ENCODE measurements around the gene MERTK.
"Not testable (repeated sequence)": the region's sequence is repeated elsewhere in the genome, so short reads cannot be mapped to it uniquely, and the experiment has no call there.

Gene MERTK

DNA sequence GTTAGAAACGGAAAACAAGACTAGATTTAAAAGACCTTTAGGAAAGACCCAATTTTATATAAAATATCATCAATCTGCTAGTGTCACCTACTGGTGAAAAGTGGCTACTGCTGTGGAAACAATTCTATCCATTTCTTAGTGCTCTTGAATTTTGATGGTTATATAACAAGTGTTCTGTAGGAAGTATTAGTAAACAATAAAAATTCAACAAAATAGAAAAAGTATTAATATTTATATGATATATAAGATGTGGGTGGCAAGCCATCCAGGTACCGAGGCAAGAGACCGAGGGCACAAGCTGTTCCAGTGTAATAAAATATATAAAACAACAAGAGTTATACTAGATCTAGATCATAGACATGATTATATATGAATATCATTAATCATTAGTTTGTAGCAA lies 150.5 kb downstream of the MERTK start:
- DNase-seq: no peak

DNA sequence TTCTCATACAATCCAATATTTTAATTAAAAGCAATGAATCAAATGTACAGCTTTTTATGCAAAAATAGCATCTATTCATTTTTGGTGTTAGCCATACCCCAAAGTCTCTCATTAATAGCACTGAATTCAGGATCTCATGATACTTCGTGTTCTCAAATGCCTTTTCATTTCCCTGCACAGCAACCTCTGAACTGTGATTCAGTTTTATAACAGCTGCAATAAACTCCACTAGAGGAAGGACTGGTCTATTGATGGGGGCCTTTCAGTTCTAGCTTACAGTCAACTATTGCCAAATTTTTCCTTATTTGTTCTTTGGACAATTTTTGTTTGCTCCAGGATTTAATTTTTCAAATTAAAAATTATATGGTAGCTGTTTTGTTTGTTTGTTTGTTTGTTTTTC lies 151.9 kb downstream of the MERTK start:
- DNase-seq: no peak

DNA sequence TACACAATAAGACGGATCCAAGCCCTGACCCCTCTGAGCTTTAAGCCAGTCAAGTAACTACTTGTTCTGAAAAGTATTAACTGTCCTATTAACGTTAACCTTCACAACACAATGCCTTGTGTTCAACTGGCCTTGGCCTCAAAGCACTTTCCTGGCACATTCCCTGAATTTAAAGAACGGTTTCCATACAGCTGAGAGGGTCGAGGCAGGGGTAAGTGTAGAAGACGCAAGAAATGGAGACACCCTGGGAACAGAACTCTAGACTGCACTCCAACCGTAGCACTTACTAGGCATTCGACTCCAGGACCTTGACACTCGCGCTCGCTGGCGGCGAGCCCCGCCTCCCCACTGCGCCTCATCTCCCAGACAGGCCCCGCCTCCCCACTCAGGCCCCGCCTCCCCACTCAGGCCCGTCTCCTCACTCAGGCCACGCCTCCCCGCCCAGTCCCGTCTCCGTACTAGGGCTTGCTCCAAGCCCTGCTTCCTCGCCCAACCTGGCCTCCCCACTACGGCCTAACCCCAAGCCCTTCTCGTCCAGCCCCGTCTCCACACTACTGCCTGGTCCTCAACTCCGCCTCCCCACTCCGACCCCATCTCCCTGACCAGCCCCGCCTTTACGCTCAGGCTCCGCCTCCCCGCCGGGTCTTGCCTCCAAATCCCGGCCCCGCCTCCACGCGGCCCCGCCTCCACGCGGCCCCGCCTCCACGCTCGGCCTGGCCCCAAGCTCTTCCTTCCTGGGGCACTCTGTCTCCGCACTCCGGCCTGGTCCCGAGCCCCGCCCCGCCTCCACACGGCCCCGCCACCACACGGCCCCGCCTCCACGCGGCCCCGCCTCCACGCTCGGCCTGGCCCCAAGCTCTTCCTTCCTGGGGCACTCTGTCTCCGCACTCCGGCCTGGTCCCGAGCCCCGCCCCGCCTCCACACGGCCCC lies 155.8 kb downstream of the MERTK start:
- DNase-seq: peak; percentile 90

DNA sequence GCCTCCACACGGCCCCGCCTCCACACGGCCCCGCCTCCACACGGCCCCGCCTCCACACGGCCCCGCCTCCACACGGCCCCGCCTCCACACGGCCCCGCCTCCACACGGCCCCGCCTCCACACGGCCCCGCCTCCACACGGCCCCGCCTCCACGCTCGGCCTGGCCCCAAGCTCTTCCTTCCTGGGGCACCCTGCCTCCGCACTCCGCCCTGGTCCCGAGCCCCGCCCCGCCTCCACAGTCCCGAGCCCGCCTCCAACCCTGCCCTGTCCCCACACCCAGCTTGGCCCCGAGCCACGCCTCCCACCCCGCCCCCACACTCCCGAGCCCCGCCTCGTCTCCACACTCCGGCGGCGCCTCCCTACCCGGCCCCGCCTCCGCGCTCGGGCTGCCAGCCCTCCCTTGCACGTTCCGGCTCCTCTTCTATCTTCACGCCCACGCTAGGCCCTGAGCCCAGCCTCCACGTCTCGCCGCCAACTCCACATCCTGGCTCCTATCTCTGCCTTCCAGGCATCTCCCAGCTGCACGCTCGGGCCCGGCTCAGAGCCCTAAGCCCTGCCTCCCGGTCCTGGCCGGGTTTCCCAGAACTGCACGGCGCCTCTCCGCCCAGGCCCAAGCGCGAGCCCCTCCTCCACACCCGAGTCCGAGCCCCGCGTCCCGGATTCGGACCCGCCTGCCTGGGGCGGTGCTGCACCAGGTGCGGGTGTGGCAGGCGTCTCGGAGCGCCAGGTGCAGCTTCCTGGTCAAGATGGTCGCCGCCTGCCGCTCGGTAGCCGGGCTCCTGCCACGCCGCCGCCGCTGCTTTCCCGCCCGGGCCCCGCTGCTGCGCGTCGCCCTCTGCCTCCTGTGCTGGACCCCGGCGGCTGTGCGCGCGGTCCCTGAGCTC lies 156.7 kb downstream of the MERTK start, which contains the start of gene TMEM87B:
Gene TMEM87B, plus strand, starts transcription at position 423 of the 883 bp plus-strand sequence. Its CDS starts 323 bp downstream, at position 746.
- DNase-seq: peak; percentile 93

DNA sequence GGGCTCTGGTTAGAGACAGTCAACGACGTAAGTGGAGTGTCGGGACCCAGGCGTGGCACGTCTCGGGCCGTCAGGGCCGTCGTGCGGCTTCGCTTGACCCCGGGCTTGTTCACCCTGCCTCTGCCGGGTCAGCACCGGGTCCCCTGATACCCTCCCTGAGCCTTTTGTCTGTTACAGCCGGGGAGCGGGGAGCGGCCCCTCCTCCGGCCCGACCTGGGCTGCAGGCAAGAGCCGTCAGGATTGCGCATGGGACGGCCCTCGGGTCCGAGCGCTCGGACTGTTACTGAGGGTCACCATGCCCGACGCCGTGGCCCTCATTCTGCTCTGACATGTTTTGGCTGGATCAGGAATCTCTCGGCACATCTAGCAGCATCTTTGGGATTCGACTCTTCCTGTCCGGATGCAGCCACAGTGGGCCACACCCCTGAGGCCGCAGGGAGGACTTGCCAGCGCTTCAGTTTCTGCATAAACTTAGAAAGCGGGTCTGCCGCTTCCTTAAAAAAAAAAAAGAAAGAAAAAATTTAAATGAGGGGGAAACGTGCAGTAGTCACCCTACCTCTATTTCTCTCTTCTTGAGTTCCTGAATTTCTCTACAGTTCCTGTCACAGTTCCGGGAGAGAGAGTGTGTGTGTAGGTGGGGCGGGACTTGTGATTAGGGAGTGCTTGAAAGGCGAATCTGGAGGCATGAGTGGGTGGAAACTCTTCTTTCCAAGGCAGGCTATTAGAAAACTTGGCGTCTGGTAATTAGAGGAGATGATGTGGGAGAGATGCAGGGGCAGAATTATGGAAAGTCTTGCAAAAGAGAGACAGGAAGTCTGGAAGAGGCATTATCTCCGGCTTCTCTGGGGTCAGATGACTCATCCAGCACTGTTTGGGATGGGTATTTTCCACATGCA lies 157.6 kb downstream of the MERTK start:
- DNase-seq: no peak

DNA sequence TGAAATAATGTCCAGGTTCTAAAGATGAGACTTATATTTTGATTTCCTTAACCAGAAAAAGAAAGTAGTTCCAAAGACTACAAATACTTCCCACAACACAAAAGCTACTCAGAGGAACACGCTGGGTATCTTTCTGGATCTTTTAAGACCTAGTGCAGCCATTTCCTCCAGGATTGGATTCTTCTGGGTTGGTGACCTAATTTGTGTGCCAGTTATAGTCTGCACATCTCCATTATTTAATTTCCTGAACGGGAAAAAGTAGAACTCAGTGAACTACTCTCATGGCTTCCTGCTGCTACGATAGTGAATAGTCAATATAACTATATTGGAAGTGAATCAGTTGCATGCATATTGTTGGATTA lies 158.2 kb downstream of the MERTK start:
- DNase-seq: no peak

DNA sequence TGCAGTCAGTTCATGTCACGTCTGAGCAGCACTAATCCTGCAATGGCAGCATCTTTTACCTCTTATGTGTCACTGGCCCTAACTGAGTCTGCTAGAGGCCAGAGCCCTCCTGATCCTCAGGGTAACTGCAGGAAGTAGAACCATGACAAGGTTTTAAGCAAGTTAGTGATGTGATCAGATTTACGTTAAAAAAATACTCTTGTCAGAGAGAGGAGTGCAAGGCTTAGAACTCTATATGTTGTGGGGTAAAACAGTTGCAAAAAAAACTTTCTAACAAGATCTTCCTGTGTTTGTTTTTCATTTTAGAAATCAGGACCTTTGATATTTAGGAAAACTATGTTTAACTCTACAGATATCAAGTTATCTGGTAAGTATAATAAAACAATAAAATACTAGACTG lies 161.3 kb downstream of the MERTK start:
- DNase-seq: no peak

DNA sequence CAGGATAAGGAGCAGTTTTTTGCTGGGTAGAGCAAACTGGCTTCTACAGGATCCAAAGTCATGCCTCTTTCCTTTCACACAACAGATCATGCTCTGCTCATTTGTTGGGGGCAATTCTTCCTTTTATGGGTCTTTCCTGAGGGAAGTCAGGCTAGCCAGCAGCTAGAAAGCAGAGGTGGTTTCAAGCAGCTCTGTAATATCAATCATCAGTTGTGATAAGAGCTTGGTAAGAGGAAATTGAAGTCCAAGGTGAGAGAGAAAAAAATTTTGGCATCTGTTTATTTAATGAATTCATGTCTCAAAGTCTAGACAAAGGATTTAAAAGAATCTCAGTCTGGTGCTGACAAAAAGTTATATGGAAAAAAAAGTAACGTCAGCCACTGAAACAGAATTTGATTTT lies 162.9 kb downstream of the MERTK start:
- no peak for DNase-seq

DNA sequence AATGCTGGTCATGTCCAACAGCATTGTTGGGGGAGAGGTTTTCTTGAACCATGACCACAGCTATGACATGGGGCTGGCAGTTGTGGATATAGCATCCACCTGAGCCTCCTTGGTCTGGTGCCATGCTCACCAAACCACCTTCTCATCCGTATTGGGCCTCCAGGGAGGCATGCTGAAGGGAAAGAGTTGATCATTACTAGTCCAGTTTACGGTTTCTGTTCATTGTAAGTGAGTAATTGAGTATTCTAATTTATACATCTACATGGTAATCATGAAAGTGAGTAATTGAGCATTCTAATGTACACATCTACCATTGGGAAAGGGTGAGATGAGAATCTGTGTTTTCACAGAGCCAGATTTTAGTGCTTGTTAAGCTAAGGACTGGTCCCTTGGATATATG lies 163.4 kb downstream of the MERTK start:
- DNase-seq: no peak

DNA sequence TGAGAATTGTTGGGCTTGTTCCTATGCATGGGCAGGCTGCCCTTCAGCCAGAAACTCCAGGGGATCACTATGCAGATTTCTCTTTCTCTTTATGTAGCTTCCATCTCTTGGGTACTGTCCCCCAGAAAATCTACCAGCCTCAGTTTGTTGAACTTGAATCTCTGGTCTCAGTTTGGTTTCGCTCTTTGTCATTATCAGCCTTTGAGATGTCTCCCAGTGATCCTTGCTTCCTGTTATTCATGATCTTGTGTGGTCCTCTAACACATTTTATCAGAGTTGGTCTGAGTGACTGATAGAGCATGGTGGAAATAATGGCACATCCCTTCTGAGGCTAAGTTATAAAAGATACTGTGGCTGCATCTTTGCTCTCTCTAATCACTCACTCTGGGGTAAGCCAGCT lies 164.5 kb downstream of the MERTK start:
- no peak for DNase-seq

DNA sequence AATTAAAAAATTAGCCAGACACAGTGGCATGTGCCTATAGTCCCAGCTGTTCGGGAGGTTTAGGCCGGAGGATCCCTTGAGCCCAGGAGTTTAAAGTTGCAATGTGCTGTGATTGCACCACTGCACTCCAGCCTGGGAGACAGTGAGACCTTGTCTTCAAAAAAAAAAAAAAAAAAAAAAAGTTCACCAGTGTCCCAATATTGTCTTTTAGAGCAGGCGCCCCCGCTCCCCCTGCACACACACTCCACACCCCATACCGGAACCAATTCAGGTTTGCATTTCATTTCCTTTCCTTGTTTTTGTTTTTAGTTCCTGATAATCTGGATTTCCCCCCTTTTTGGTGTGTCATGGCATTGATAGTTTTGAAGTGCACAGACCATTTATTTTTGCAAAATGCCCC lies 167.1 kb downstream of the MERTK start:
- no peak for DNase-seq

DNA sequence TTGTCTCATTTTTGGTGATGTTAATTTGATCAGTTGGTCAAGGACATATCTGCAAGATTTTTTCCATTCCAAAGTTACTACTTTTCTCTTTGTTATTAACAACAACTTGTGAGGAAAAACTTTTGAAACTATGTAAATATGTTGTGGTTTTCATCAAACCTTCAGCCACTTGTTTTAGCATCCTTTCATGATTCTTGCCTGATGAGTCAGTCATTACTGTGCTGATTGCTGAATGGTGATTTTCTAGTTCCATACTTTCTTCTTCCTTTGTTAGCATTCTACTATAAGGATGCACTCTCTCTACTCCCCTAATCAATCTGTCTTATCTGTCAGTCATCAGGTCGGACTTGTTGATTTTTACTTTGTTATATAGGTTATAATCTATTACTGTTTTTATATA lies 167.6 kb downstream of the MERTK start:
- DNase-seq: no peak

DNA sequence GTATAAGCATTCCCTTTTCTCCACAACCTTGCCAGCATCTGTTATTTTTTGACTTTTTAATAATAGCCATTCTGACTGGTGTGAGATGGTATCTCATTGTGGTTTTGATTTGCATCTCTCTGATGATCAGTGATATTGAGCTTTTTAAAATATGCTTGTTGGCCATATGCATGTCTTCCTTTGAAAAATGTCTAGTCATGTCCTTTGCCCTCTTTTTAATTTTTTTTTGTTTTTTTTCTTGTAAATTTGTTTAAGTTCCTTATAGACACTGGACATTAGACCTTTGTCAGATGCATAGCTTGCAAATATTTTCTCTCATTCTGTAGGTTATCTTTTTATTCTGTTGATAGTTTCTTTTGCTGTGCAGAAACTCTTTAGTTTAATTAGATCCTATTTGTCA lies 171.4 kb downstream of the MERTK start:
- not testable (repeated sequence) for DNase-seq

DNA sequence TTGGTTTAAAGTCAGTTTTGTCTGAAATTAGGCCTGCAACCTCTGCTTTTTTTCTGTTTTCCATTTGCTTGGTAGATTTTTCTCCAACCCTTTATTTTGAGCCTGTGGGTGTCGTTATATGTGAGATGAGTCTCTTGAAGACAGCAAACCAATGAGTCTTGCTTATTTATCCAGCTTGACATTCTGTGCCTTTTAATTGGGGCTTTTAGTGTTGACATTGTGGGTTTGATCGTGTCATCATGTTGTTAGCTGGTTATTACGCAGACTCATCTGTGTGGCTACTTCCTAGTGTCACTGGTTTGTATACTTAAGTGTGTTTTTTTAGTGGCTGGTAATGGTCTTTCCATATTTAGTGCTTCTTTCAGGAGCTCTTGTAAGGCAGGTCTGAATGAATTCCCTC lies 175.5 kb downstream of the MERTK start:
- no peak for DNase-seq

DNA sequence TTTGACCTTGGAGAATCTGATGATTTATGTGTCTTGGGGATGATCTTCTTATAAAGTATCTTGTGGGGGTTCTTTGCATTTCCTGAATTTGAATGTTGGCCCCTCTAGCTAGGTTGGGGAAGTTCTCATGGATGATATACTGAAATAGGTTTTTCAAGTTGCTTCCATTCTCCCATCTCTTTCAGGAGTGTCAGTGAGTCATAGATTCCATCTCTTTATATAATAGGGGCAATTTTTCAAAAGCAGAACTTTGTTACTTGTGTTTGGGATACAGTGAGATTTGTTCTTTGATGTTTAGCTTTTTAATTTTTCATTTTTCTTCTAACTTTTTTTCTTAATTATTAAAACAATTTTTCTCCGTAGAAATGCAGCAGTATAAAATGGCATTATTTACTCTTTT lies 176.1 kb downstream of the MERTK start:
- DNase-seq: no peak

DNA sequence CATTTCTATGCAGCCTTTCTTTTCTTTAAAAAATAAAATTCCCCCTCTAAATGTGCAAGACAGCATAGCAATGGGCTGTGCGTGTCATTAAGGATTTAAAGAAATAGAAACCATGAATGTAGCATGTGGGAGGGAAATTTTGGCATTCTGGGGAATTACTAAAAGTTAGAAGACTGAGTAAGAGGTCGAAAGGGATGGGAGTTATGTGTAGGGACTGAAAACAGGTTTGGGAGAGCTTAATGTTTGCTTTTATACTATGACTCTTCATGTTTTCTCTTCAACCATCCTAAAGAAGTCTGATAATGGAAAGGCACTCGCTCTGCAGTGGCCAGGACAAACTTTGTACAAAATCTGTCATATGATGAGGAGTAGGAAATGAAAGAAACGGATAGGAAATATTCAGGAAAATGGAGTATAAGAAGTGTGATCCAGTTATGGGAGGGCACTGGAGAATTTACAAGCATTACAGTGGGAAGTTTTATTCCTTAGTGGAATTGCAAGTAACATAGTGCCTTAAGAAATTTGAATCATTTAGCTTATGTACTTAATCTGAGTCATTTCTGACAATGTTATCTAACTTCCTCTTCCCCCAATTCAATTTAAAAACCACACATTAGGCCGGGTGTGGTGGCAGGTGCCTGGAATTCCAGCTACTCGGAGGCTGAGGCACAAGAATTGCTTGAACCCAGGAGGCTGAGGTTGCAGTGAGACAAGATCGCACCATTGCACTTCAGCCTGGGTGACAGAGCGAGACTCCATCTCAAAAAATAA lies 177.3 kb downstream of the MERTK start:
- no peak for DNase-seq

DNA sequence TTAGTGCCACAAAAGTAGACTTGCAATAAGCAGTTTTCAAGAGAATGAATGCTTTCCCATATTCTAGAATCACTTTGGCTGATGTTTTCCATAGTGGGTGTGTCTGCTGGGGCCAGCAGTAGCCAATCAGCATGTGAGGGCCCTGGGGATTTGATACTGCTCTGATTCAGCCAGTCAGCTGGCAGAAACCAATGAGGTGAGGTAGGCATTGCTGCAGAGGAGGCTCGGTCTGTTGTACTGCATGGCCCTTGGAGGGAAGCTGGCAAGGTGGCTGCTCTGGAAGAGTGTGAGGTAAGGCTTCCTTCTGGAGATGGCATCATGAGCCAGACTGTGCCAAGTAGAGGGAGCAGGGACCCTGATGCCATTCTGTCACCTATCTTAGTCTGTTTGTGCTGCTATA lies 179.4 kb downstream of the MERTK start:
- DNase-seq: no peak

Data from NCI-H510A (cell line).